GM12878 (cell line): ENCODE results near the gene ZBTB44. TPM values are rescaled to one million over a fixed set of nuclear protein-coding genes. Genes with fewer than 3 reads are reported as not detected.

Experiments
- ATAC-seq: fragments of 200-7000 bp; cut with Tn5 transposase; 3 replicates; pipeline ENCODE4 v1.9.1; 2020; ENCODE audit warnings: mild to moderate bottlenecking, moderate library complexity
- BruUV-seq: library from RNA; stranded (reverse); fragments of 400-500 nt; replicated peaks from 2 replicates; lab custom pipeline; 2021; lab: Mats Ljungman, UMichigan
- CTCF ChIA-PET: fragments of 300-600 bp; sonication (Branson Sonifier 250); formaldehyde crosslinking; extraction: SDS; loops from one replicate; lab custom pipeline; 2021; ENCODE audit warnings: inconsistent platforms; lab: Yijun Ruan, JAX
- POLR2A ChIA-PET: fragments of 350-600 bp; formaldehyde crosslinking; extraction: SDS; loops from one replicate; lab custom pipeline; 2021; ENCODE audit warnings: inconsistent platforms; lab: Charles Lee
- RAD21 ChIA-PET: fragments of 300-600 bp; sonication (Branson Sonifier 250); formaldehyde crosslinking; loops from one replicate; lab custom pipeline; 2023; ENCODE audit warnings: antibody characterized with exemption; ENCODE audit not compliant: unreplicated experiment; lab: Charles Lee
- SMC1A ChIA-PET: fragments of 300-600 bp; sonication (Branson Sonifier 250); formaldehyde crosslinking; loops from one replicate; lab custom pipeline; 2023; ENCODE audit not compliant: unreplicated experiment, uncharacterized antibody; lab: Charles Lee
- DNase-seq: peaks from one replicate; pipeline ENCODE4 v3.0.0-alpha.2; 2011; ENCODE audit warnings: low read depth, low spot score
- FAIRE-seq: peaks from 3 replicates; lab custom pipeline; 2011; peaks lifted over from hg19 to GRCh38; lab: Jason Lieb, UNC
- H2AFZ ChIP-seq: 2 replicates; pipeline ENCODE4 v1.6.0; 2011; ENCODE audit warnings: low read depth, low read length, control low read depth; ENCODE audit not compliant: control insufficient read depth
- H3K27ac ChIP-seq: 2 replicates; pipeline ENCODE4 v1.5.1; 2011; ENCODE audit warnings: control low read depth; ENCODE audit not compliant: control insufficient read depth, insufficient read depth
- H3K27me3 ChIP-seq, 2 experiments: replicated peaks in 1 of 2; 2 replicates each; pipeline versions ENCODE4 v1.6.0 to v1.6.1; 2011; ENCODE audit warnings: low read length in 1 of 2; ENCODE audit not compliant: control insufficient read depth in 2 of 2, insufficient read depth in 2 of 2
- H3K36me3 ChIP-seq, 2 experiments: 2 replicates each; pipeline ENCODE4 v1.5.1; 2011; ENCODE audit warnings: low read length in 1 of 2; ENCODE audit not compliant: control insufficient read depth in 2 of 2, insufficient read depth in 2 of 2
- H3K4me1 ChIP-seq: 2 replicates; pipeline ENCODE4 v1.6.1; 2011; ENCODE audit warnings: mild to moderate bottlenecking, low read length, moderate library complexity, mixed read lengths; ENCODE audit not compliant: control insufficient read depth, insufficient read depth
- H3K4me2 ChIP-seq: 2 replicates; pipeline ENCODE4 v1.6.0; 2011; ENCODE audit warnings: control low read depth; ENCODE audit not compliant: control insufficient read depth, insufficient read depth
- H3K4me3 ChIP-seq: fragments of 200-600 bp; sonication (generic); 2 replicates; pipeline ENCODE4 v1.5.1; 2016
- H3K79me2 ChIP-seq: 2 replicates; pipeline ENCODE4 v1.6.0; 2011; ENCODE audit warnings: low read length; ENCODE audit not compliant: control insufficient read depth, insufficient read depth
- H3K9ac ChIP-seq: 2 replicates; pipeline ENCODE4 v1.8.0; 2011; ENCODE audit warnings: low read length, control low read depth, mixed read lengths; ENCODE audit not compliant: control insufficient read depth, insufficient read depth
- H3K9me3 ChIP-seq: replicated peaks from 3 replicates; pipeline ENCODE4 v1.5.1; 2011; ENCODE audit warnings: mild to moderate bottlenecking, low read length; ENCODE audit not compliant: control insufficient read depth, insufficient read depth
- H4K20me1 ChIP-seq: 2 replicates; pipeline ENCODE4 v1.6.0; 2011; ENCODE audit not compliant: control insufficient read depth, insufficient read depth
- CBFB ChIP-seq: IDR thresholded peaks from 2 replicates; pipeline ENCODE4 v1.6.1; 2016; ENCODE audit warnings: antibody characterized with exemption, low read depth
- CREM ChIP-seq: IDR thresholded peaks from 2 replicates; pipeline ENCODE4 v1.6.1; 2014; ENCODE audit warnings: antibody characterized with exemption, low read depth
- DPF2 ChIP-seq: fragments of 450-650 bp; IDR thresholded peaks from 2 replicates; pipeline ENCODE4 v1.6.1; 2017; ENCODE audit warnings: mild to moderate bottlenecking
- EGR1 ChIP-seq, 2 experiments: IDR thresholded peaks; 1 replicate in 1 of 2; 2 replicates in 1 of 2; pipeline ENCODE4 v1.6.1; 2011 to 2012; ENCODE audit warnings: low read depth in 2 of 2, low read length in 2 of 2, borderline replicate concordance in 1 of 2, mild to moderate bottlenecking in 1 of 2, moderate library complexity in 1 of 2
- KAT2A ChIP-seq: conservative IDR thresholded peaks from 2 replicates; pipeline ENCODE4 v1.6.1; 2011; ENCODE audit warnings: low read depth, low read length; ENCODE audit not compliant: control insufficient read depth
- MEF2A ChIP-seq: IDR thresholded peaks from 2 replicates; pipeline ENCODE4 v1.6.1; 2011; ENCODE audit warnings: low read depth, mild to moderate bottlenecking, low read length, moderate library complexity; ENCODE audit not compliant: insufficient read depth
- PML ChIP-seq: IDR thresholded peaks from 2 replicates; pipeline ENCODE4 v1.6.1; 2012; ENCODE audit warnings: low read length, inconsistent platforms
- RBBP5 ChIP-seq: fragments of 200-600 bp; sonication (generic); conservative IDR thresholded peaks from 2 replicates; pipeline ENCODE4 v1.6.1; 2016
- RELA ChIP-seq: fragments of 450-650 bp; IDR thresholded peaks from 2 replicates; pipeline ENCODE4 v1.8.0; 2014; ENCODE audit warnings: borderline replicate concordance; ENCODE audit not compliant: partially characterized antibody
- RUNX3 ChIP-seq: IDR thresholded peaks from 2 replicates; pipeline ENCODE4 v1.6.1; 2012; ENCODE audit warnings: low read length, inconsistent platforms
- SMAD5 ChIP-seq: IDR thresholded peaks from 2 replicates; pipeline ENCODE4 v1.6.1; 2016; ENCODE audit warnings: antibody characterized with exemption, low read depth
- STAT1 ChIP-seq: fragments of 450-650 bp; conservative IDR thresholded peaks from 2 replicates; pipeline ENCODE4 v1.6.1; 2014; ENCODE audit warnings: antibody characterized with exemption, mild to moderate bottlenecking
- SUPT20H ChIP-seq: IDR thresholded peaks from 2 replicates; pipeline ENCODE4 v1.6.1; 2011; ENCODE audit warnings: low read depth, mild to moderate bottlenecking, low read length, moderate library complexity, borderline replicate concordance; ENCODE audit not compliant: control insufficient read depth
- ZZZ3 ChIP-seq: IDR thresholded peaks from 2 replicates; pipeline ENCODE4 v1.6.1; 2011; ENCODE audit warnings: low read depth; ENCODE audit not compliant: control insufficient read depth, insufficient read length
- WGBS: methylation state at CpG from one replicate; pipeline ENCODE4 v1.1.6; 2016; ENCODE audit warnings: low lambda C conversion rate; ENCODE audit not compliant: insufficient replicate concordance, insufficient coverage; ENCODE audit errors: missing lambda C conversion rate; 5-methylcytosine and 5-hydroxymethylcytosine counted together
- in situ Hi-C: fragments of 300-500 bp; cut with MboI; formaldehyde crosslinking; loops from 9 replicates; pipeline ENCODE4 v1.14.3; 2018; ENCODE audit warnings: mixed read lengths
- intact Hi-C: fragments of 100-400 bp; cut with micrococcal nuclease; formaldehyde crosslinking; loops from one replicate; pipeline ENCODE4 v1.14.2; 2022; ENCODE audit not compliant: unreplicated experiment
- polyA plus RNA-seq, 11 experiments: library from polyadenylated mRNA; depleted of rRNA in 4 of 11; unstranded in 6 of 11; stranded (reverse) in 5 of 11; fragments of >200 nt; fragmentation: Nextera tagmentation in 4 of 11; fragmentation: Illumina TruSeq in 1 of 11; extraction: Ambion mirVana in 4 of 11; extraction: Trizol in 1 of 11; gene quantifications; 1 replicate in 1 of 11; 2 replicates in 10 of 11; pipeline versions ENCODE4 v1.2.1 to v1.2.3, GENCODE V29; 2011 to 2016; ENCODE audit warnings: inconsistent platforms in 2 of 11, missing spikeins in 2 of 11, low read depth in 1 of 11
- total RNA-seq, 4 experiments: library from RNA; depleted of rRNA in 3 of 4; stranded (reverse); fragments of >200 nt in 3 of 4; fragmentation: Illumina TruSeq in 1 of 4; extraction: Trizol in 1 of 4; gene quantifications; 2 replicates each; pipeline versions ENCODE4 v1.2.1 to v1.2.3, GENCODE V29; 2013 to 2021
- TF ChIP-seq, protein P1 (sequence below): fragments of 450-650 bp; formaldehyde crosslinking; IDR thresholded peaks from 2 replicates; pipeline ENCODE4 v1.4.0; 2020; ENCODE audit warnings: mild to moderate bottlenecking, moderate library complexity
- TF ChIP-seq, protein P2 (sequence below): IDR thresholded peaks from 2 replicates; pipeline ENCODE4 v1.6.1; 2012; ENCODE audit warnings: improper control_type of control experiment, low read depth, low read length; ENCODE audit not compliant: insufficient replicate concordance

ZBTB44 gene
- total and polyA plus RNA-seq, 10 of the 15 experiments (the other 5 are each of a cell fraction or from before 2014, with no cell fraction given) = 2.8 to 38.2 (median 12.2) TPM

- no peak for TF ChIP-seq STAT1
- TF ChIP-seq CBFB = no peak
- no peak for TF ChIP-seq MEF2A
- no peak for TF ChIP-seq SMAD5
- TF ChIP-seq KAT2A = no peak
- no peak for TF ChIP-seq ZZZ3
- TF ChIP-seq PML = no peak
- TF ChIP-seq RBBP5 = no peak
- TF ChIP-seq RELA = no peak
Observed at GRCh38 chr11:130269326-130269943, 45.3 kb downstream of the ZBTB44 start (continued).

GRCh38 chr11:130263351-130263750 is 51.4 kb downstream of the ZBTB44 start:
- Histone ChIP-seq H3K27me3 (no peaks in the 10 kb centered on the region), H2AFZ (no peak overlapping the region), H3K4me2 (peak overlapping the region; percentile 22; the same call in 1 of the 2 replicates), H3K79me2 (no peaks in the 10 kb centered on the region), H3K36me3 (peaks cover 2 to 14% of the 10 kb centered on the region in 2 experiments), H3K4me3 (no peak overlapping the region), H4K20me1 (no peaks in the 10 kb centered on the region), H3K27ac (no peak overlapping the region; the same call in 1 of the 2 replicates), H3K9me3 (no peaks in the 10 kb centered on the region; the same call in 2 of the 3 replicates), H3K4me1 (peaks cover 8% of the 10 kb centered on the region), H3K9ac (no peak overlapping the region)
- ChIA-PET RAD21 (no interaction called here), SMC1A (no interaction called here), CTCF (no interaction called here), POLR2A (no interaction called here)
- FAIRE-seq (no peak), DNase-seq (no peak), ATAC-seq (no peak)
- in situ Hi-C loops (no loop called here), intact Hi-C loops (no loop called here)
- WGBS = 80% methylated on average over 5 of the region's 5 CpGs
- BruUV-seq = no TSS peak
- no peak for TF ChIP-seq CREM
- TF ChIP-seq SUPT20H = no peak
- TF ChIP-seq RUNX3 = no peak
- TF ChIP-seq, protein P1, sequence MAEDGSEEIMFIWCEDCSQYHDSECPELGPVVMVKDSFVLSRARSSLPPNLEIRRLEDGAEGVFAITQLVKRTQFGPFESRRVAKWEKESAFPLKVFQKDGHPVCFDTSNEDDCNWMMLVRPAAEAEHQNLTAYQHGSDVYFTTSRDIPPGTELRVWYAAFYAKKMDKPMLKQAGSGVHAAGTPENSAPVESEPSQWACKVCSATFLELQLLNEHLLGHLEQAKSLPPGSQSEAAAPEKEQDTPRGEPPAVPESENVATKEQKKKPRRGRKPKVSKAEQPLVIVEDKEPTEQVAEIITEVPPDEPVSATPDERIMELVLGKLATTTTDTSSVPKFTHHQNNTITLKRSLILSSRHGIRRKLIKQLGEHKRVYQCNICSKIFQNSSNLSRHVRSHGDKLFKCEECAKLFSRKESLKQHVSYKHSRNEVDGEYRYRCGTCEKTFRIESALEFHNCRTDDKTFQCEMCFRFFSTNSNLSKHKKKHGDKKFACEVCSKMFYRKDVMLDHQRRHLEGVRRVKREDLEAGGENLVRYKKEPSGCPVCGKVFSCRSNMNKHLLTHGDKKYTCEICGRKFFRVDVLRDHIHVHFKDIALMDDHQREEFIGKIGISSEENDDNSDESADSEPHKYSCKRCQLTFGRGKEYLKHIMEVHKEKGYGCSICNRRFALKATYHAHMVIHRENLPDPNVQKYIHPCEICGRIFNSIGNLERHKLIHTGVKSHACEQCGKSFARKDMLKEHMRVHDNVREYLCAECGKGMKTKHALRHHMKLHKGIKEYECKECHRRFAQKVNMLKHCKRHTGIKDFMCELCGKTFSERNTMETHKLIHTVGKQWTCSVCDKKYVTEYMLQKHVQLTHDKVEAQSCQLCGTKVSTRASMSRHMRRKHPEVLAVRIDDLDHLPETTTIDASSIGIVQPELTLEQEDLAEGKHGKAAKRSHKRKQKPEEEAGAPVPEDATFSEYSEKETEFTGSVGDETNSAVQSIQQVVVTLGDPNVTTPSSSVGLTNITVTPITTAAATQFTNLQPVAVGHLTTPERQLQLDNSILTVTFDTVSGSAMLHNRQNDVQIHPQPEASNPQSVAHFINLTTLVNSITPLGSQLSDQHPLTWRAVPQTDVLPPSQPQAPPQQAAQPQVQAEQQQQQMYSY (CRISPR knock-in tag) = no peak
- TF ChIP-seq DPF2 = no peak
- TF ChIP-seq, protein P2, sequence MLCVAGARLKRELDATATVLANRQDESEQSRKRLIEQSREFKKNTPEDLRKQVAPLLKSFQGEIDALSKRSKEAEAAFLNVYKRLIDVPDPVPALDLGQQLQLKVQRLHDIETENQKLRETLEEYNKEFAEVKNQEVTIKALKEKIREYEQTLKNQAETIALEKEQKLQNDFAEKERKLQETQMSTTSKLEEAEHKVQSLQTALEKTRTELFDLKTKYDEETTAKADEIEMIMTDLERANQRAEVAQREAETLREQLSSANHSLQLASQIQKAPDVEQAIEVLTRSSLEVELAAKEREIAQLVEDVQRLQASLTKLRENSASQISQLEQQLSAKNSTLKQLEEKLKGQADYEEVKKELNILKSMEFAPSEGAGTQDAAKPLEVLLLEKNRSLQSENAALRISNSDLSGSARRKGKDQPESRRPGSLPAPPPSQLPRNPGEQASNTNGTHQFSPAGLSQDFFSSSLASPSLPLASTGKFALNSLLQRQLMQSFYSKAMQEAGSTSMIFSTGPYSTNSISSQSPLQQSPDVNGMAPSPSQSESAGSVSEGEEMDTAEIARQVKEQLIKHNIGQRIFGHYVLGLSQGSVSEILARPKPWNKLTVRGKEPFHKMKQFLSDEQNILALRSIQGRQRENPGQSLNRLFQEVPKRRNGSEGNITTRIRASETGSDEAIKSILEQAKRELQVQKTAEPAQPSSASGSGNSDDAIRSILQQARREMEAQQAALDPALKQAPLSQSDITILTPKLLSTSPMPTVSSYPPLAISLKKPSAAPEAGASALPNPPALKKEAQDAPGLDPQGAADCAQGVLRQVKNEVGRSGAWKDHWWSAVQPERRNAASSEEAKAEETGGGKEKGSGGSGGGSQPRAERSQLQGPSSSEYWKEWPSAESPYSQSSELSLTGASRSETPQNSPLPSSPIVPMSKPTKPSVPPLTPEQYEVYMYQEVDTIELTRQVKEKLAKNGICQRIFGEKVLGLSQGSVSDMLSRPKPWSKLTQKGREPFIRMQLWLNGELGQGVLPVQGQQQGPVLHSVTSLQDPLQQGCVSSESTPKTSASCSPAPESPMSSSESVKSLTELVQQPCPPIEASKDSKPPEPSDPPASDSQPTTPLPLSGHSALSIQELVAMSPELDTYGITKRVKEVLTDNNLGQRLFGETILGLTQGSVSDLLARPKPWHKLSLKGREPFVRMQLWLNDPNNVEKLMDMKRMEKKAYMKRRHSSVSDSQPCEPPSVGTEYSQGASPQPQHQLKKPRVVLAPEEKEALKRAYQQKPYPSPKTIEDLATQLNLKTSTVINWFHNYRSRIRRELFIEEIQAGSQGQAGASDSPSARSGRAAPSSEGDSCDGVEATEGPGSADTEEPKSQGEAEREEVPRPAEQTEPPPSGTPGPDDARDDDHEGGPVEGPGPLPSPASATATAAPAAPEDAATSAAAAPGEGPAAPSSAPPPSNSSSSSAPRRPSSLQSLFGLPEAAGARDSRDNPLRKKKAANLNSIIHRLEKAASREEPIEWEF = no peak
- TF ChIP-seq EGR1 (IDR thresholded peaks at IDR 0.05; ENCODE audit: borderline replicate concordance in 1 of 2, low read depth in 2 of 2, low read length in 2 of 2) = no peak
